H1 (cell line): ENCODE measurements around the gene MAN2A1. TPM values are rescaled to one million over a fixed set of nuclear protein-coding genes. Genes with fewer than 3 reads are reported as not detected.

ENCODE experiments used
- BACH1 ChIP-seq: IDR thresholded peaks from 2 replicates; pipeline ENCODE4 v1.6.1; 2012; ENCODE audit warnings: low read length, improper control_type of control experiment
- NRF1 ChIP-seq: IDR thresholded peaks from 2 replicates; pipeline ENCODE4 v1.6.1; 2011; ENCODE audit warnings: mild to moderate bottlenecking, low read depth, low read length, improper control_type of control experiment
- SIRT6 ChIP-seq: IDR thresholded peaks from one replicate; pipeline ENCODE4 v1.7.1; 2012; ENCODE audit warnings: low read length, inconsistent platforms
- TAF7 ChIP-seq: optimal IDR thresholded peaks from 2 replicates; pipeline ENCODE3; 2011; ENCODE audit warnings: low read depth, mild to moderate bottlenecking, inconsistent platforms, low read length, moderate library complexity, borderline replicate concordance
- polyA plus RNA-seq, 7 experiments: library from polyadenylated mRNA; depleted of rRNA in 3 of 7; stranded (reverse) in 5 of 7; unstranded in 2 of 7; fragments of >200 nt in 5 of 7; fragments of 200-250 nt in 2 of 7; gene quantifications; 1 replicate in 5 of 7; 2 replicates in 1 of 7; 4 replicates in 1 of 7; pipeline versions ENCODE4 v1.2.1 to v1.2.3, GENCODE V29; 2011 to 2013; ENCODE audit warnings: missing spikeins in 2 of 7, mixed read lengths in 2 of 7
- total RNA-seq: library from RNA; stranded (reverse); fragmentation: NEBNext Ultra II Directional; extraction: Animal tissue kit (Norgen Biotek cat#: 25700); gene quantifications from 2 replicates; pipeline ENCODE4 v1.2.1, GENCODE V29; 2021

Gene MAN2A1
- total and polyA plus RNA-seq, 2 of the 8 experiments (the other 6 are each of a cell fraction or from before 2014, with no cell fraction given): 29.1 to 102 TPM

DNA sequence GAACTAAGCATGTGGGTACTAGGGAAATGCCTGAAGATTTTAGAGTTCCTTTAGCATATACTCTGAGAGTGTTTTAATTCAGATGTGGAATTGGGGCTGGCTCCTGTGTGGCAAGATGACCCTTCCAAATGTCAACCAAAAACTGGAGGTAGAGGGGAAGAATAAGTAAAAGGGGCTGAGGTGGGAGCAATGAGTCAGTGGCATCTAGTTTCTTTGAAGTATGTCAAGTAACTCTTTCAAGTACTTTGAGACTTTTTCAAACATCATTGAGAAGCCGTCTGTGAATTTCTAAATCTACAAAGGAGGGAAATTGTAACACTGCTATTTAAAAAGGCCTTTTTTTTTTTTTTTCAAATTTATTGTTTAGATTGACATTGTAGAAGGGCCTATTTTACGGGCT, 184.4 kb downstream of the MAN2A1 start (continued):
- no peak for TF ChIP-seq BACH1
- no peak for TF ChIP-seq NRF1
- no peak for TF ChIP-seq TAF7
- TF ChIP-seq SIRT6: no peak
